K562 (cell line): Measurements from ENCODE around the gene KRI1. TPM values are rescaled to one million over a fixed set of nuclear protein-coding genes. Genes with fewer than 3 reads are reported as not detected.

Experiments
- ATAC-seq: fragments of 200-7000 bp; cut with Tn5 transposase; 3 replicates; pipeline ENCODE4 v1.9.1; 2020; ENCODE audit warnings: moderate library complexity
- BruUV-seq: library from RNA; stranded (reverse); fragments of 400-500 nt; replicated peaks from 2 replicates; lab custom pipeline; 2021; lab: Mats Ljungman, UMichigan
- CTCF ChIA-PET: fragments of 300-600 bp; formaldehyde crosslinking; extraction: SDS; loops from one replicate; lab custom pipeline; 2021; ENCODE audit warnings: low intra/inter-chr PET ratio; lab: Yijun Ruan, JAX
- POLR2A ChIA-PET: fragments of 300-600, 350-650 bp; sonication (Branson Sonifier 250); formaldehyde crosslinking; extraction: SDS; loops from one replicate; lab custom pipeline; 2021; ENCODE audit warnings: antibody characterized with exemption, inconsistent platforms; lab: Yijun Ruan, JAX
- DNase-seq, 4 experiments: peaks; one replicate each; pipeline versions ENCODE4 v3.0.0 to v3.0.0-alpha.2; 2011 to 2018; ENCODE audit warnings: low spot score in 3 of 4, mixed read lengths in 3 of 4; ENCODE audit errors: extremely low read depth in 1 of 4
- FAIRE-seq: peaks from 2 replicates; lab custom pipeline; 2011; peaks lifted over from hg19 to GRCh38; lab: Jason Lieb, UNC
- H2AFZ ChIP-seq: 2 replicates; pipeline ENCODE4 v1.6.0; 2011; ENCODE audit warnings: low read depth, low read length, control low read depth, inconsistent platforms
- H3K27ac ChIP-seq: fragments of 200-600 bp; 3 replicates; pipeline ENCODE4 v1.8.0; 2011; ENCODE audit warnings: low read depth, mild to moderate bottlenecking, control low read depth, inconsistent platforms, low read length, moderate library complexity, mixed read lengths; ENCODE audit errors: extremely low read depth
- H3K27me3 ChIP-seq, 2 experiments: fragments of 300-600 bp in 1 of 2; 2 replicates in 1 of 2; 3 replicates in 1 of 2; pipeline versions ENCODE4 v1.6.0 to v1.8.0; 2011; ENCODE audit warnings: inconsistent platforms in 2 of 2, low read length in 2 of 2, mild to moderate bottlenecking in 1 of 2, mixed read lengths in 1 of 2, moderate library complexity in 1 of 2; ENCODE audit not compliant: control insufficient read depth in 2 of 2, insufficient read depth in 2 of 2
- H3K36me3 ChIP-seq: fragments of 300-600 bp; 3 replicates; pipeline ENCODE4 v1.8.0; 2011; ENCODE audit warnings: mild to moderate bottlenecking, low read length, inconsistent platforms; ENCODE audit not compliant: control insufficient read depth, insufficient read depth
- H3K4me1 ChIP-seq, 2 experiments: fragments of 200-600 bp in 1 of 2; replicated peaks in 1 of 2; 2 replicates in 1 of 2; 3 replicates in 1 of 2; pipeline versions ENCODE4 v1.5.1 to v1.8.0; 2011; ENCODE audit warnings: inconsistent platforms in 2 of 2, low read length in 2 of 2, mild to moderate bottlenecking in 1 of 2, mixed read lengths in 1 of 2, moderate library complexity in 1 of 2; ENCODE audit not compliant: control insufficient read depth in 2 of 2, insufficient read depth in 2 of 2
- H3K4me2 ChIP-seq: 2 replicates; pipeline ENCODE4 v1.6.1; 2011; ENCODE audit warnings: low read length, control low read depth, inconsistent platforms, mixed read lengths; ENCODE audit not compliant: insufficient read depth
- H3K4me3 ChIP-seq: fragments of 200-600 bp; sonication (generic), shearing (Covaris generic); 2 replicates; pipeline ENCODE4 v1.5.1; 2016; ENCODE audit warnings: control low read depth, inconsistent platforms
- H3K79me2 ChIP-seq: fragments of 200-600 bp; 3 replicates; pipeline ENCODE4 v1.8.0; 2011; ENCODE audit warnings: low read length, inconsistent platforms; ENCODE audit not compliant: control insufficient read depth, insufficient read depth
- H3K9ac ChIP-seq, 2 experiments: 2 replicates each; pipeline versions ENCODE4 v1.6.0 to v1.6.1; 2011; ENCODE audit warnings: low read depth in 2 of 2, low read length in 2 of 2, control low read depth in 1 of 2, inconsistent platforms in 1 of 2, mild to moderate bottlenecking in 1 of 2, mixed read lengths in 1 of 2; ENCODE audit not compliant: insufficient read depth in 1 of 2
- H3K9me1 ChIP-seq: one replicate; pipeline ENCODE4 v1.6.0; 2011; ENCODE audit warnings: inconsistent platforms, mild to moderate bottlenecking, low read length, moderate library complexity; ENCODE audit not compliant: control insufficient read depth, insufficient read depth
- H3K9me3 ChIP-seq: replicated peaks from 2 replicates; pipeline ENCODE4 v1.5.1; 2011; ENCODE audit warnings: low read depth, low read length, inconsistent platforms; ENCODE audit not compliant: control insufficient read depth, insufficient read depth
- H4K20me1 ChIP-seq: replicated peaks from 2 replicates; pipeline ENCODE4 v1.6.1; 2011; ENCODE audit warnings: low read length, inconsistent platforms, mixed read lengths; ENCODE audit not compliant: control insufficient read depth, insufficient read depth
- AFF4 ChIP-seq: sonication (generic); formaldehyde crosslinking; IDR thresholded peaks from 2 replicates; pipeline ENCODE4 v1.8.0; 2023; ENCODE audit warnings: mild to moderate bottlenecking, missing genetic modification reagents
- ATF4 ChIP-seq: fragments of 450-650 bp; formaldehyde crosslinking; IDR thresholded peaks from 2 replicates; pipeline ENCODE4 v1.4.0; 2022; ENCODE audit warnings: mild to moderate bottlenecking, moderate library complexity
- ELF1 ChIP-seq: fragments of 200-800 bp; sonication (Bioruptor generic); IDR thresholded peaks from 2 replicates; pipeline ENCODE4 v1.6.1; 2016; ENCODE audit warnings: missing genetic modification characterization, missing compliant biosample characterization
- JUN ChIP-seq, 2 experiments: sonication (generic) in 1 of 2; formaldehyde crosslinking in 1 of 2; IDR thresholded peaks; 2 replicates each; pipeline versions ENCODE4 v1.6.1 to v1.8.0; 2012 to 2022; ENCODE audit warnings: borderline replicate concordance in 2 of 2, mild to moderate bottlenecking in 2 of 2, improper control_type of control experiment in 1 of 2, low read depth in 1 of 2, low read length in 1 of 2, missing genetic modification reagents in 1 of 2
- MTA1 ChIP-seq: fragments of 450-650 bp; IDR thresholded peaks from 2 replicates; pipeline ENCODE4 v1.6.1; 2017; ENCODE audit warnings: borderline replicate concordance
- POLR2A ChIP-seq: fragments of 450-650 bp; conservative IDR thresholded peaks from 2 replicates; pipeline ENCODE4 v1.6.1; 2016
- POLR2G ChIP-seq: fragments of 200-400 bp; formaldehyde crosslinking; IDR thresholded peaks from 2 replicates; pipeline ENCODE4 v1.6.1; 2017; ENCODE audit warnings: low read depth, mild to moderate bottlenecking, antibody characterized with exemption, low read length, moderate library complexity
- RBFOX2 ChIP-seq: fragments of 200-400 bp; formaldehyde crosslinking; IDR thresholded peaks from 2 replicates; pipeline ENCODE4 v1.6.1; 2017; ENCODE audit warnings: low read depth, mild to moderate bottlenecking, low read length, moderate library complexity
- WGBS: fragments of 100-300 bp; shearing (Covaris generic); methylation state at CpG from one replicate; pipeline ENCODE4 v1.1.6; 2016; ENCODE audit warnings: low coverage, mixed read lengths; ENCODE audit not compliant: insufficient coverage; ENCODE audit errors: missing lambda C conversion rate; 5-methylcytosine and 5-hydroxymethylcytosine counted together
- in situ Hi-C: fragments of 300-500 bp; cut with MboI; formaldehyde crosslinking; loops from 4 replicates; pipeline ENCODE4 v1.15.0; 2018; ENCODE audit warnings: inconsistent platforms, mixed read lengths
- intact Hi-C: fragments of 100-400 bp; cut with micrococcal nuclease; formaldehyde crosslinking; loops from 2 replicates; pipeline ENCODE4 v1.14.2; 2022
- polyA plus RNA-seq, 8 experiments: library from polyadenylated mRNA; depleted of rRNA in 4 of 8; stranded (reverse) in 5 of 8; unstranded in 3 of 8; fragments of >200 nt; fragmentation: Nextera tagmentation in 2 of 8; fragmentation: Illumina TruSeq in 1 of 8; extraction: Ambion mirVana in 2 of 8; extraction: Trizol in 1 of 8; gene quantifications; 2 replicates each; pipeline versions ENCODE4 v1.2.1 to v1.2.3, GENCODE V29; 2011 to 2014; ENCODE audit warnings: inconsistent platforms in 1 of 8, missing spikeins in 1 of 8
- total RNA-seq, 7 experiments: library from RNA; depleted of rRNA in 6 of 7; stranded (reverse); fragments of >200 nt in 6 of 7; fragmentation: Illumina TruSeq in 2 of 7; extraction: Trizol in 2 of 7; gene quantifications; 2 replicates each; pipeline versions ENCODE4 v1.2.1 to v1.2.3, GENCODE V29; 2011 to 2021; ENCODE audit warnings: low replicate concordance in 1 of 7
- TF ChIP-seq, protein P1 (sequence below): fragments of 450-650 bp; formaldehyde crosslinking; conservative IDR thresholded peaks from 2 replicates; pipeline ENCODE4 v1.4.0; 2022; ENCODE audit warnings: mild to moderate bottlenecking, missing genetic modification characterization

KRI1 gene
- total and polyA plus RNA-seq, 9 of the 15 experiments (the other 6 are each of a cell fraction or from before 2014, with no cell fraction given): 1.1 to 50.7 (median 24.7) TPM

DNA sequence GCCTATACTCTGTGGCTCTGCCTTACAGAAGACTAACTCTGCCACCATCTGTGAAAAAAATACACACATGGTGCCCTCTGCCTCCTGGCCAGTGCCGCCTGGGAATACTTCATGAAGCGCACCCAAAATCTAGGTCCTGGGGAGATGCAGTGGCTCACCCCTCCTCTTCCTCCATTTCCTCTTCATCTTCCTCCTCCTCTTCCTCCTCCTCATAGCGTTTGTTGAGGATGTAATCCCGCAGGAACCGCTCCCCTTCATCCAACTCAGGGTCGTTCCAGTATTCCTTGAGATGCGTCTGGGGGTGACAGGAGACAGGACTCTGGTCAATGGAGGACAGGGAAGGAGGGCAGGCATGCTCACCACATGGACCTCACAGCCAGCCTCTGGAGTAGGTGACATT is 5.7 kb downstream of the KRI1 start (continued):
- TF ChIP-seq JUN (IDR thresholded peaks at IDR 0.05; ENCODE audit: borderline replicate concordance, low read depth, low read length) (no peak), JUN (CRISPR knock-in tag; IDR thresholded peaks at IDR 0.05; ENCODE audit: borderline replicate concordance) (no peak), AFF4 (CRISPR knock-in tag) (no peak)

GRCh38 chr19:10557603-10558197 is 8.1 kb downstream of the KRI1 start:
- WGBS: 95% methylated on average over 32 of the region's 33 CpGs
- no peak overlapping the region; a peak in 1 of 4 replicates for H3K9ac ChIP-seq
- DNase-seq: no peak
- ChIA-PET POLR2A (interaction anchor here (1.2 kb wide), 1 partner anchor 12 kb away, joined by 3 read pairs; no protein-coding TSS in a partner anchor), CTCF (no interaction called here)
- in situ Hi-C loops: no loop called here
- FAIRE-seq: no peak
- peaks cover 94% of the 10 kb centered on the region for H3K36me3 ChIP-seq
- H3K79me2 ChIP-seq: no peaks in the 10 kb centered on the region; the same call in 2 of the 3 replicates
- H3K9me3 ChIP-seq: no peaks in the 10 kb centered on the region
- peaks cover 0 to 18% of the 10 kb centered on the region in 2 experiments; a peak in 2 of 5 replicates for H3K4me1 ChIP-seq
- peaks cover 3% of the 10 kb centered on the region for H3K9me1 ChIP-seq
- H3K4me3 ChIP-seq: no peak overlapping the region
- H4K20me1 ChIP-seq: peaks cover 7% of the 10 kb centered on the region
- no peak overlapping the region for H3K4me2 ChIP-seq
- no peaks in the 10 kb centered on the region for H3K27me3 ChIP-seq
- BruUV-seq: no TSS peak
- H2AFZ ChIP-seq: no peak overlapping the region
- intact Hi-C loops: no loop called here
- no peak overlapping the region for H3K27ac ChIP-seq
- no peak for TF ChIP-seq POLR2A
- peak; percentile 65 for TF ChIP-seq RBFOX2
- no peak for TF ChIP-seq ATF4
- TF ChIP-seq, protein P1, sequence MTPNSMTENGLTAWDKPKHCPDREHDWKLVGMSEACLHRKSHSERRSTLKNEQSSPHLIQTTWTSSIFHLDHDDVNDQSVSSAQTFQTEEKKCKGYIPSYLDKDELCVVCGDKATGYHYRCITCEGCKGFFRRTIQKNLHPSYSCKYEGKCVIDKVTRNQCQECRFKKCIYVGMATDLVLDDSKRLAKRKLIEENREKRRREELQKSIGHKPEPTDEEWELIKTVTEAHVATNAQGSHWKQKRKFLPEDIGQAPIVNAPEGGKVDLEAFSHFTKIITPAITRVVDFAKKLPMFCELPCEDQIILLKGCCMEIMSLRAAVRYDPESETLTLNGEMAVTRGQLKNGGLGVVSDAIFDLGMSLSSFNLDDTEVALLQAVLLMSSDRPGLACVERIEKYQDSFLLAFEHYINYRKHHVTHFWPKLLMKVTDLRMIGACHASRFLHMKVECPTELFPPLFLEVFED: no peak
- peak; percentile 68 for TF ChIP-seq POLR2G
- TF ChIP-seq MTA1: no peak
- TF ChIP-seq ELF1 (tag): no peak
- no peak for ATAC-seq
